ENCODE measurements around the gene ACVRL1. TPM values are rescaled to one million over a fixed set of nuclear protein-coding genes. Genes with fewer than 3 reads are reported as not detected.

ACVRL1 gene
- total RNA-seq, 2 experiments from 2014 or later: not detected

DNA sequence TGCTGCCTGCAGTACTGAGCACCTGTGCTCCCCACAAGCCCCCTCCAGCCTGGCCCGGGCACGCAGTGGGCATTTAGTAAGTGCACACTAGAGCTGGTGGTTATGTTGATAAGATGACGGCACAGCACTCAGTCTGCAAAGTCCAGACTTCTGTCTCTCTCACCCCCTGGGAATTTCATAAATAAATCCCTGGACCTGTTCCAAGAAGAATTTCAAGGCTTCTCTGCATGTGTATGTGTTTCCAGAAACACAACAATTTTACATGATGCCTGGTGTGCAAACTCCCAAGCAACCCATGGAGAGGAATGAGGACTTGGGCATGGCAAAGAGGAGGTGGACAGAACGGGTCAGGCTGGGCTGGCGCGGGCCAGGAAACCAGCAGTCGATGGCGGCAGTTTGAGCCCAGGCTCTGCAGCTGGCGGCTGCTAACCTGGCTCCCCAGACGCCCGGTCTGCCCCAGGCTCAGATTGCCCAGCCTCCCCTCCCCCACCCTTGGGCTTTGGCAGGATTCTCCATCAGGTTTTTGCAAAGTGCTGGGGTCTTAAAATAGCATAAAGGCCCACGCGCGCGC is 33.8 kb downstream of the ACVRL1 start:
- no peak for ATAC-seq (ENCODE audit: poor library complexity)
- Histone ChIP-seq H3K27me3 (ENCODE audit: control insufficient read depth in 1 of 2, insufficient read depth in 2 of 2, low read length in 2 of 2) (peaks cover 0 to 2% of the 10 kb centered on the region in 2 experiments), H3K9me3 (ENCODE audit: control insufficient read depth in 1 of 2, insufficient read depth in 1 of 2, low read length in 2 of 2) (peaks cover 5 to 9% of the 10 kb centered on the region in 2 experiments), H3K4me1 (ENCODE audit: insufficient read depth, low read length) (no peaks in the 10 kb centered on the region), H3K4me3 (ENCODE audit: low read length) (no peak overlapping the region), H3K27ac (ENCODE audit: low read depth in 1 of 2, low read length in 2 of 2) (no peak overlapping the region), H3K36me3 (ENCODE audit: insufficient read depth, low read length) (no peaks in the 10 kb centered on the region)
- no peak for DNase-seq
- TF ChIP-seq, protein P1, sequence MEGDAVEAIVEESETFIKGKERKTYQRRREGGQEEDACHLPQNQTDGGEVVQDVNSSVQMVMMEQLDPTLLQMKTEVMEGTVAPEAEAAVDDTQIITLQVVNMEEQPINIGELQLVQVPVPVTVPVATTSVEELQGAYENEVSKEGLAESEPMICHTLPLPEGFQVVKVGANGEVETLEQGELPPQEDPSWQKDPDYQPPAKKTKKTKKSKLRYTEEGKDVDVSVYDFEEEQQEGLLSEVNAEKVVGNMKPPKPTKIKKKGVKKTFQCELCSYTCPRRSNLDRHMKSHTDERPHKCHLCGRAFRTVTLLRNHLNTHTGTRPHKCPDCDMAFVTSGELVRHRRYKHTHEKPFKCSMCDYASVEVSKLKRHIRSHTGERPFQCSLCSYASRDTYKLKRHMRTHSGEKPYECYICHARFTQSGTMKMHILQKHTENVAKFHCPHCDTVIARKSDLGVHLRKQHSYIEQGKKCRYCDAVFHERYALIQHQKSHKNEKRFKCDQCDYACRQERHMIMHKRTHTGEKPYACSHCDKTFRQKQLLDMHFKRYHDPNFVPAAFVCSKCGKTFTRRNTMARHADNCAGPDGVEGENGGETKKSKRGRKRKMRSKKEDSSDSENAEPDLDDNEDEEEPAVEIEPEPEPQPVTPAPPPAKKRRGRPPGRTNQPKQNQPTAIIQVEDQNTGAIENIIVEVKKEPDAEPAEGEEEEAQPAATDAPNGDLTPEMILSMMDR (IDR thresholded peaks at IDR 0.05): no peak
- no peaks in the 10 kb centered on the region for H3K27me3 Mint-ChIP-seq
- no peak overlapping the region for H3K4me3 Mint-ChIP-seq
- peaks cover 6% of the 10 kb centered on the region for H3K4me1 Mint-ChIP-seq (ENCODE audit: low read depth)
- no peaks in the 10 kb centered on the region for H3K9me3 Mint-ChIP-seq
- no peaks in the 10 kb centered on the region for H3K36me3 Mint-ChIP-seq (ENCODE audit: low read depth)
- ChIA-PET POLR2A (no interaction called here), CTCF (no interaction called here)
- intact Hi-C loops (cut with DNase I, micrococcal nuclease): no loop called here
- no peak overlapping the region for H3K27ac Mint-ChIP-seq

DNA sequence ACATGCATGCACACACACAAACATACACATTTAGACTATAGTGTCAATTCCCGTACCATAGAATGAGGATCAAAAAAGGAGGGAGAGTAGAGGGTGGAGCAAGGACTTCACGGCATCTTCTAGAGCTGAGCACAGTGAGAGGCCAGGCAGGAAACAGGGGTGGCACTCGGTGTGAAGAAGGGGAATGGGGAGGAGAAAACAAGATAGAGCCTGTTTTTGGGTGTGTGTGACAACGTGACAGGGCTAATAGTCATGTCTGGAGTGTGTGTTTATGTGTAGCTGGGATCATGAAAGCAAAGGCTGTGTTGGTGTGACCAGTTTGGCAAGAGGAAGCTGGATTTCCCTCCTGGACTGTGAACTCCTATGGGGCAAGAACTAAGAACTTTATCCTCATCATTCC is 34.3 kb downstream of the ACVRL1 start:
- Mint-ChIP-seq H3K36me3 (ENCODE audit: low read depth) (no peaks in the 10 kb centered on the region), H3K27ac (no peak overlapping the region), H3K4me3 (no peak overlapping the region), H3K9me3 (no peaks in the 10 kb centered on the region), H3K27me3 (no peaks in the 10 kb centered on the region), H3K4me1 (ENCODE audit: low read depth) (peaks cover 6% of the 10 kb centered on the region)
- no peak overlapping the region for H3K27ac ChIP-seq (ENCODE audit: low read depth in 1 of 2, low read length in 2 of 2)
- TF ChIP-seq, protein P1 (IDR thresholded peaks at IDR 0.05): no peak
- ATAC-seq (ENCODE audit: poor library complexity): no peak
- intact Hi-C loops (cut with DNase I, micrococcal nuclease): no loop called here
- no peak for DNase-seq
- peaks cover 0 to 2% of the 10 kb centered on the region in 2 experiments for H3K27me3 ChIP-seq (ENCODE audit: control insufficient read depth in 1 of 2, insufficient read depth in 2 of 2, low read length in 2 of 2)
- CTCF ChIA-PET: no interaction called here
- peaks cover 5 to 9% of the 10 kb centered on the region in 2 experiments for H3K9me3 ChIP-seq (ENCODE audit: control insufficient read depth in 1 of 2, insufficient read depth in 1 of 2, low read length in 2 of 2)
- no peaks in the 10 kb centered on the region for H3K4me1 ChIP-seq (ENCODE audit: insufficient read depth, low read length)
- no peak overlapping the region for H3K4me3 ChIP-seq (ENCODE audit: low read length)
- POLR2A ChIA-PET: no interaction called here
- H3K36me3 ChIP-seq (ENCODE audit: insufficient read depth, low read length): no peaks in the 10 kb centered on the region

DNA sequence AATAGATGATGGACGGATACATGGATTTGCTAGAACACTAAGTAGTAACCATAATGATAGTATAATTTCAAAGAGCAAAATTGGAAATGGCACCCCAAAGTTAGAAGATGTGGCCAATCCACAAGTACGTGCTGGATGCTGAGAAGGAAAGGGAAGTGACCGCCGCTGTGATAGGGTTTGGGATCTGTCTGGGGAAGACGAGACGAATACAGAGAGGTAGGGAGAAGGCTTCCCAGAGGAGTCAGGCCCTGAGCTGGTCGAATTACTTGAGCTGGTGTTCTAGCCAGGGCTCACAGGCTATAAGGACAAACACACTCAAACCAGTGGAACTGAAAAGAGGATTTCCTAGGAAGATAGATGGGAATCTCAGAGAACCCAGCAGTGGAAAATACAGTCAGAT is 34.8 kb downstream of the ACVRL1 start:
- POLR2A ChIA-PET: no interaction called here
- no peak for ATAC-seq (ENCODE audit: poor library complexity)
- Mint-ChIP-seq H3K4me3 (no peak overlapping the region), H3K9me3 (no peaks in the 10 kb centered on the region), H3K27me3 (no peaks in the 10 kb centered on the region), H3K36me3 (ENCODE audit: low read depth) (no peaks in the 10 kb centered on the region), H3K27ac (no peak overlapping the region), H3K4me1 (ENCODE audit: low read depth) (peaks cover 6% of the 10 kb centered on the region)
- CTCF ChIA-PET: no interaction called here
- H3K4me1 ChIP-seq (ENCODE audit: insufficient read depth, low read length): no peaks in the 10 kb centered on the region
- no peaks in the 10 kb centered on the region for H3K36me3 ChIP-seq (ENCODE audit: insufficient read depth, low read length)
- no peak overlapping the region for H3K4me3 ChIP-seq (ENCODE audit: low read length)
- intact Hi-C loops (cut with DNase I, micrococcal nuclease): no loop called here
- peaks cover 0 to 2% of the 10 kb centered on the region in 2 experiments for H3K27me3 ChIP-seq (ENCODE audit: control insufficient read depth in 1 of 2, insufficient read depth in 2 of 2, low read length in 2 of 2)
- TF ChIP-seq, protein P1 (IDR thresholded peaks at IDR 0.05): no peak
- H3K27ac ChIP-seq (ENCODE audit: low read depth in 1 of 2, low read length in 2 of 2): no peak overlapping the region
- no peak for DNase-seq
- peaks cover 5 to 9% of the 10 kb centered on the region in 2 experiments for H3K9me3 ChIP-seq (ENCODE audit: control insufficient read depth in 1 of 2, insufficient read depth in 1 of 2, low read length in 2 of 2)

Measured in CD4-positive, alpha-beta T cell (primary cell).